Hepatocyte (in vitro differentiated cells): ENCODE measurements around the gene ASPM. TPM values are rescaled to one million over a fixed set of nuclear protein-coding genes. Genes with fewer than 3 reads are reported as not detected.

Source experiments
- DNase-seq: peaks from one replicate; pipeline ENCODE4 v3.0.0-alpha.2; 2016; ENCODE audit warnings: low spot score
- H2AFZ ChIP-seq: fragments of 200-600 bp; sonication (generic); 2 replicates; pipeline ENCODE4 v1.6.0; 2016; ENCODE audit warnings: antibody characterized with exemption, mild to moderate bottlenecking
- H3K27ac ChIP-seq: fragments of 200-600 bp; sonication (generic); 2 replicates; pipeline ENCODE4 v1.5.1; 2016; ENCODE audit warnings: mild to moderate bottlenecking
- H3K27me3 ChIP-seq: fragments of 200-600 bp; sonication (generic); 2 replicates; pipeline ENCODE4 v1.6.1; 2016
- H3K36me3 ChIP-seq: fragments of 200-600 bp; sonication (generic); replicated peaks from 2 replicates; pipeline ENCODE4 v1.5.1; 2016; ENCODE audit warnings: low read depth; ENCODE audit not compliant: insufficient read depth
- H3K4me1 ChIP-seq: fragments of 200-600 bp; sonication (generic); 2 replicates; pipeline ENCODE4 v1.5.1; 2016; ENCODE audit warnings: mild to moderate bottlenecking, moderate library complexity; ENCODE audit not compliant: insufficient read depth
- H3K4me2 ChIP-seq: fragments of 200-600 bp; sonication (generic); 2 replicates; pipeline ENCODE4 v1.6.0; 2016
- H3K4me3 ChIP-seq: fragments of 200-600 bp; sonication (generic); 2 replicates; pipeline ENCODE4 v1.5.1; 2016; ENCODE audit warnings: mild to moderate bottlenecking
- H3K79me2 ChIP-seq: fragments of 200-600 bp; sonication (generic); 2 replicates; pipeline ENCODE4 v1.6.0; 2017; ENCODE audit warnings: mild to moderate bottlenecking
- H3K9me2 ChIP-seq: fragments of 200-600 bp; sonication (generic); replicated peaks from 2 replicates; pipeline ENCODE4 v1.6.0; 2017; ENCODE audit warnings: mild to moderate bottlenecking; ENCODE audit not compliant: insufficient read depth
- H3K9me3 ChIP-seq: fragments of 200-600 bp; sonication (generic); 2 replicates; pipeline ENCODE4 v1.5.1; 2016; ENCODE audit warnings: low read depth, mild to moderate bottlenecking
- H4K20me1 ChIP-seq: fragments of 200-600 bp; sonication (generic); 2 replicates; pipeline ENCODE4 v1.6.0; 2016; ENCODE audit warnings: mild to moderate bottlenecking; ENCODE audit not compliant: insufficient read depth, poor library complexity, severe bottlenecking
- CTCF ChIP-seq: fragments of 200-600 bp; sonication (generic); IDR thresholded peaks from 2 replicates; pipeline ENCODE4 v1.5.1; 2016; ENCODE audit warnings: antibody characterized with exemption, mild to moderate bottlenecking; ENCODE audit not compliant: poor library complexity
- EZH2 ChIP-seq: fragments of 200-600 bp; sonication (generic); IDR thresholded peaks from 2 replicates; pipeline ENCODE4 v1.6.1; 2016; ENCODE audit warnings: antibody characterized with exemption, mild to moderate bottlenecking, borderline replicate concordance
- EZH2phosphoT487 ChIP-seq: fragments of 200-600 bp; sonication (generic); IDR thresholded peaks from one replicate; pipeline ENCODE4 v1.6.1; 2018; ENCODE audit warnings: antibody characterized with exemption, mild to moderate bottlenecking, low read depth, moderate library complexity; ENCODE audit not compliant: unreplicated experiment, severe bottlenecking
- WGBS: methylation state at CpG from one replicate; pipeline ENCODE4 v1.1.6; 2016; ENCODE audit warnings: low lambda C conversion rate; ENCODE audit errors: missing lambda C conversion rate; 5-methylcytosine and 5-hydroxymethylcytosine counted together
- polyA plus RNA-seq: library from polyadenylated mRNA; unstranded; fragments of >200 nt; fragmentation: Nextera tagmentation; extraction: Ambion mirVana; gene quantifications from 2 replicates; pipeline ENCODE4 v1.2.1, GENCODE V29; 2016
- total RNA-seq: library from RNA; depleted of rRNA; stranded (reverse); fragments of >200 nt; gene quantifications from 2 replicates; pipeline ENCODE4 v1.2.3, GENCODE V29; 2014

The ASPM gene, protein sequence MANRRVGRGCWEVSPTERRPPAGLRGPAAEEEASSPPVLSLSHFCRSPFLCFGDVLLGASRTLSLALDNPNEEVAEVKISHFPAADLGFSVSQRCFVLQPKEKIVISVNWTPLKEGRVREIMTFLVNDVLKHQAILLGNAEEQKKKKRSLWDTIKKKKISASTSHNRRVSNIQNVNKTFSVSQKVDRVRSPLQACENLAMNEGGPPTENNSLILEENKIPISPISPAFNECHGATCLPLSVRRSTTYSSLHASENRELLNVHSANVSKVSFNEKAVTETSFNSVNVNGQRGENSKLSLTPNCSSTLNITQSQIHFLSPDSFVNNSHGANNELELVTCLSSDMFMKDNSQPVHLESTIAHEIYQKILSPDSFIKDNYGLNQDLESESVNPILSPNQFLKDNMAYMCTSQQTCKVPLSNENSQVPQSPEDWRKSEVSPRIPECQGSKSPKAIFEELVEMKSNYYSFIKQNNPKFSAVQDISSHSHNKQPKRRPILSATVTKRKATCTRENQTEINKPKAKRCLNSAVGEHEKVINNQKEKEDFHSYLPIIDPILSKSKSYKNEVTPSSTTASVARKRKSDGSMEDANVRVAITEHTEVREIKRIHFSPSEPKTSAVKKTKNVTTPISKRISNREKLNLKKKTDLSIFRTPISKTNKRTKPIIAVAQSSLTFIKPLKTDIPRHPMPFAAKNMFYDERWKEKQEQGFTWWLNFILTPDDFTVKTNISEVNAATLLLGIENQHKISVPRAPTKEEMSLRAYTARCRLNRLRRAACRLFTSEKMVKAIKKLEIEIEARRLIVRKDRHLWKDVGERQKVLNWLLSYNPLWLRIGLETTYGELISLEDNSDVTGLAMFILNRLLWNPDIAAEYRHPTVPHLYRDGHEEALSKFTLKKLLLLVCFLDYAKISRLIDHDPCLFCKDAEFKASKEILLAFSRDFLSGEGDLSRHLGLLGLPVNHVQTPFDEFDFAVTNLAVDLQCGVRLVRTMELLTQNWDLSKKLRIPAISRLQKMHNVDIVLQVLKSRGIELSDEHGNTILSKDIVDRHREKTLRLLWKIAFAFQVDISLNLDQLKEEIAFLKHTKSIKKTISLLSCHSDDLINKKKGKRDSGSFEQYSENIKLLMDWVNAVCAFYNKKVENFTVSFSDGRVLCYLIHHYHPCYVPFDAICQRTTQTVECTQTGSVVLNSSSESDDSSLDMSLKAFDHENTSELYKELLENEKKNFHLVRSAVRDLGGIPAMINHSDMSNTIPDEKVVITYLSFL (N-terminal part only)
- total RNA-seq (7.6 and 8.2 TPM in 2 replicates), polyA plus RNA-seq (2.8 and 3.2 TPM in 2 replicates)

GRCh38 chr1:197146101-197147095, at the start of gene ASPM:
ASPM (minus strand) TSS chr1:197146669; CDS start chr1:197146437, 232 bp downstream.
- Histone ChIP-seq H3K4me2 (peak within 1 kb of the TSS; percentile 78), H3K79me2 (peaks cover 20% of the 10 kb centered on the region), H3K4me1 (peaks cover under 1% of the 10 kb centered on the region), H3K27ac (peak within 1 kb of the TSS; percentile 25), H3K36me3 (no peaks in the 10 kb centered on the region), H3K9me3 (no peaks in the 10 kb centered on the region), H3K9me2 (no peaks in the 10 kb centered on the region), H4K20me1 (no peaks in the 10 kb centered on the region), H2AFZ (peak within 1 kb of the TSS; percentile 90), H3K4me3 (peak within 1 kb of the TSS; percentile 70), H3K27me3 (no peaks in the 10 kb centered on the region)
- peak; percentile 97 for DNase-seq
- no peak for TF ChIP-seq EZH2
- TF ChIP-seq CTCF = no peak
- no peak for TF ChIP-seq EZH2phosphoT487
- under 1% methylated on average over 66 of the region's 67 CpGs for WGBS

- peaks cover 66% of the 10 kb centered on the region for H3K79me2 ChIP-seq
- no peaks in the 10 kb centered on the region for H3K27me3 ChIP-seq
- H3K9me3 ChIP-seq = no peaks in the 10 kb centered on the region
- no peak overlapping the region for H3K4me2 ChIP-seq
- H4K20me1 ChIP-seq = no peaks in the 10 kb centered on the region
- no peaks in the 10 kb centered on the region for H3K36me3 ChIP-seq
- no peak overlapping the region for H3K27ac ChIP-seq
- TF ChIP-seq EZH2 = no peak
- no peak for TF ChIP-seq CTCF
- TF ChIP-seq EZH2phosphoT487 = no peak
- H3K4me3 ChIP-seq = no peak overlapping the region
- peaks cover 24% of the 10 kb centered on the region for H3K4me1 ChIP-seq
- no peak for DNase-seq
- no peaks in the 10 kb centered on the region for H3K9me2 ChIP-seq
- H2AFZ ChIP-seq = no peak overlapping the region
Measured at GRCh38 chr1:197195100-197195499, 48.6 kb upstream of the ASPM start.

DNA sequence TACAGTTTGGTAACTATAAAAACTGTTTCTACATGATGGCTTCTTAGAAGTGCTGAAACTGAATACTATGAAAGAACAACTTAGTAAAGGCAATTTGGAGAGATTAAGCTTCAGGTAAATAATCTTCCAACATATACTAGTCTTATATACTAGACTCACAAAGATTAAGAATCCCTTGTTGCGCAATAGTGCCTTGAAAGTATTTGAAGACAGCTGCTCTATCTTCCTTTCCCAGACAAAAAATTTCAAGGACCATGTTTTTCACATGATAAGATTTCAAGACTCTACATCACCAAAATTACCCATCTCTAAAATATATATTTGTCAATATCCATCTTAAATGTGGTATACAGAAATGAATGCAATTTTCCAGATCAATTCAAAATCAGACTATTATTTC, 37.7 kb upstream of the ASPM start:
- no peak for TF ChIP-seq EZH2phosphoT487
- TF ChIP-seq EZH2 = no peak
- TF ChIP-seq CTCF = no peak

More for the DNA sequence above, 37.7 kb upstream of the ASPM start:
- no peaks in the 10 kb centered on the region for H3K9me2 ChIP-seq
- H4K20me1 ChIP-seq = no peaks in the 10 kb centered on the region
- no peaks in the 10 kb centered on the region for H3K9me3 ChIP-seq
- no peak overlapping the region for H2AFZ ChIP-seq
- DNase-seq = no peak
- H3K79me2 ChIP-seq = peaks cover 10% of the 10 kb centered on the region
- H3K36me3 ChIP-seq = no peaks in the 10 kb centered on the region
- H3K27me3 ChIP-seq = no peaks in the 10 kb centered on the region
- no peak overlapping the region for H3K4me2 ChIP-seq
- 96% methylated on average over 1 of the region's 1 CpG for WGBS
- no peaks in the 10 kb centered on the region for H3K4me1 ChIP-seq
- H3K27ac ChIP-seq = no peak overlapping the region
- no peak overlapping the region for H3K4me3 ChIP-seq
